Caco-2 (cell line): Measurements from ENCODE around the gene HLTF. TPM values are rescaled to one million over a fixed set of nuclear protein-coding genes. Genes with fewer than 3 reads are reported as not detected.

Experiments used
- BruUV-seq: library from RNA; stranded (reverse); fragments of 400-500 nt; replicated peaks from 2 replicates; lab custom pipeline; 2021; lab: Mats Ljungman, UMichigan
- CTCF ChIA-PET: fragments of 300-600 bp; sonication (Branson Sonifier 250); formaldehyde crosslinking; loops from one replicate; lab custom pipeline; 2022; ENCODE audit warnings: antibody characterized with exemption; lab: Charles Lee
- POLR2A ChIA-PET: fragments of 300-600 bp; sonication (Branson Sonifier 250); formaldehyde crosslinking; loops from one replicate; lab custom pipeline; 2022; ENCODE audit warnings: antibody characterized with exemption; lab: Charles Lee
- DNase-seq, 2 experiments: peaks; one replicate each; pipeline versions ENCODE4 v3.0.0 to v3.0.0-alpha.2; 2020 to 2022
- H3K27me3 ChIP-seq: replicated peaks from 2 replicates; pipeline ENCODE4 v1.6.0; 2011; ENCODE audit warnings: low read length; ENCODE audit not compliant: control insufficient read depth, insufficient read depth
- H3K36me3 ChIP-seq: 2 replicates; pipeline ENCODE4 v1.5.1; 2011; ENCODE audit warnings: low read length; ENCODE audit not compliant: control insufficient read depth, insufficient read depth
- H3K4me1 ChIP-seq: fragments of 250-450 bp; sonication (Bioruptor Pico); 2 replicates; pipeline ENCODE4 v1.5.1; 2020; ENCODE audit warnings: mild to moderate bottlenecking
- H3K4me3 ChIP-seq: 2 replicates; pipeline ENCODE4 v1.5.1; 2011; ENCODE audit warnings: low read depth, mild to moderate bottlenecking, control low read depth, low read length
- H3K9me3 ChIP-seq: fragments of 250-450 bp; sonication (Bioruptor Pico); 2 replicates; pipeline ENCODE4 v1.5.1; 2020; ENCODE audit warnings: mild to moderate bottlenecking, moderate library complexity
- H3K27ac Mint-ChIP-seq: one replicate; pipeline ENCODE4 v1.8.0; 2022; ENCODE audit warnings: mixed read lengths; ENCODE audit not compliant: unreplicated experiment
- H3K27me3 Mint-ChIP-seq: one replicate; pipeline ENCODE4 v1.8.0; 2022; ENCODE audit warnings: mixed read lengths; ENCODE audit not compliant: insufficient read depth, unreplicated experiment
- H3K36me3 Mint-ChIP-seq: one replicate; pipeline ENCODE4 v1.8.0; 2022; ENCODE audit warnings: mild to moderate bottlenecking, mixed read lengths; ENCODE audit not compliant: insufficient read depth, unreplicated experiment
- H3K4me1 Mint-ChIP-seq: one replicate; pipeline ENCODE4 v1.8.0; 2022; ENCODE audit warnings: low read depth, mixed read lengths; ENCODE audit not compliant: unreplicated experiment
- H3K4me3 Mint-ChIP-seq: one replicate; pipeline ENCODE4 v1.8.0; 2022; ENCODE audit warnings: mild to moderate bottlenecking, moderate library complexity, mixed read lengths; ENCODE audit not compliant: unreplicated experiment
- H3K9me3 Mint-ChIP-seq: one replicate; pipeline ENCODE4 v1.8.0; 2022; ENCODE audit warnings: mixed read lengths; ENCODE audit not compliant: unreplicated experiment
- CTCF ChIP-seq, 2 experiments: fragments of 200-600 bp in 1 of 2; IDR thresholded peaks; 1 replicate in 1 of 2; 2 replicates in 1 of 2; pipeline versions ENCODE4 v1.5.1 to v1.8.0; 2011 to 2022; ENCODE audit warnings: antibody characterized with exemption in 1 of 2, control low read depth in 1 of 2, inconsistent platforms in 1 of 2, low read depth in 1 of 2, low read length in 1 of 2, mild to moderate bottlenecking in 1 of 2, moderate library complexity in 1 of 2; ENCODE audit not compliant: insufficient read depth in 1 of 2, severe bottlenecking in 1 of 2, unreplicated experiment in 1 of 2
- intact Hi-C: fragments of 100-400 bp; cut with micrococcal nuclease; formaldehyde crosslinking; loops from one replicate; pipeline ENCODE4 v1.10.0; 2022; ENCODE audit not compliant: unreplicated experiment
- total RNA-seq: library from RNA; stranded (reverse); gene quantifications from 2 replicates; pipeline ENCODE4 v1.2.3, GENCODE V29; 2022

Gene HLTF
- total RNA-seq, 1 experiment from 2014 or later = 53.0 TPM

DNA sequence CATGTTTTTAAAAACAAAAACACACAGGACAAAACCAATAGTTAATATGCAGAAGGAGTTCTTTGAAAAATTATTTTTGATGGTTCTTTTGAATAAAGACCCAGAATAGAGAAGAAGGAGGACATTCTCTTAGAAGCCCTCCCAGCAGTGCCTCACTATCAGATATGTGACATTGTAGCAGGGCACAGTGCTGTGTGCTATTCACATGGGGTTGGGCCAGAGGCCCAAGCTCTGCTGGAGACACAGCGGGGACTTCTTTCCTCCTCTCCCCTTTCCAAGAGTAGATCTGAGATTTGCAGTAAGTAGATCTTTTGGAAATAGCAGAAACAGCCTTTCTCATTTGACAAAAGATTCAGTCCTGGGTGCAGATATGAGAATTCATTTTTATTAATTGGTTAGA is 88.7 kb downstream of the HLTF start:
- no peak for DNase-seq
- Histone ChIP-seq H3K27me3 (no peaks in the 10 kb centered on the region), H3K9me3 (no peaks in the 10 kb centered on the region), H3K36me3 (no peaks in the 10 kb centered on the region), H3K4me3 (no peak overlapping the region), H3K4me1 (peaks cover 3% of the 10 kb centered on the region; the same call in 1 of the 2 replicates)
- H3K9me3 Mint-ChIP-seq = no peaks in the 10 kb centered on the region
- TF ChIP-seq CTCF (IDR thresholded peaks at IDR 0.05; ENCODE audit: insufficient read depth in 1 of 2, low read depth in 1 of 2, low read length in 1 of 2, severe bottlenecking in 1 of 2, unreplicated experiment in 1 of 2) = no peak
- no peaks in the 10 kb centered on the region for H3K27me3 Mint-ChIP-seq
- ChIA-PET POLR2A (no interaction called here), CTCF (no interaction called here)
- intact Hi-C loops = no loop called here
- H3K4me1 Mint-ChIP-seq = no peaks in the 10 kb centered on the region
- no TSS peak for BruUV-seq
- H3K4me3 Mint-ChIP-seq = no peak overlapping the region
- H3K27ac Mint-ChIP-seq = no peak overlapping the region
- no peaks in the 10 kb centered on the region for H3K36me3 Mint-ChIP-seq

- H3K9me3 Mint-ChIP-seq = no peaks in the 10 kb centered on the region
- peak overlapping the region; percentile 75 for H3K4me3 Mint-ChIP-seq
- POLR2A ChIA-PET = no interaction called here
- TSS peak; percentile 55 for BruUV-seq
- CTCF ChIA-PET = interaction anchor here (1.4 kb wide), 1 partner anchor 37 kb away, joined by 14 read pairs; no protein-coding TSS in a partner anchor
- no peak for DNase-seq
- peak overlapping the region; percentile 45 for H3K27ac Mint-ChIP-seq
- TF ChIP-seq CTCF (IDR thresholded peaks at IDR 0.05; ENCODE audit: insufficient read depth in 1 of 2, low read depth in 1 of 2, low read length in 1 of 2, severe bottlenecking in 1 of 2, unreplicated experiment in 1 of 2) = no peak
- intact Hi-C loops = loop anchor here (5.0 kb wide), 2 partner anchors 40 to 95 kb away; partner anchors contain the start of gene HLTF
- no peaks in the 10 kb centered on the region for H3K4me1 Mint-ChIP-seq
- H3K4me1 ChIP-seq = peaks cover 7% of the 10 kb centered on the region; the same call in 1 of the 2 replicates
- no peaks in the 10 kb centered on the region for H3K36me3 Mint-ChIP-seq
- no peaks in the 10 kb centered on the region for H3K27me3 ChIP-seq
- peak overlapping the region; percentile 88 for H3K4me3 ChIP-seq
- H3K9me3 ChIP-seq = no peaks in the 10 kb centered on the region
- H3K27me3 Mint-ChIP-seq = no peaks in the 10 kb centered on the region
- H3K36me3 ChIP-seq = no peaks in the 10 kb centered on the region
These were observed 93.6 kb downstream of the HLTF start for GRCh38 chr3:148992635-148993255.

GRCh38 chr3:148992027-148992634 is 94.2 kb downstream of the HLTF start:
- Histone ChIP-seq H3K4me3 (peak overlapping the region; percentile 88), H3K36me3 (no peaks in the 10 kb centered on the region), H3K27me3 (no peaks in the 10 kb centered on the region), H3K9me3 (no peaks in the 10 kb centered on the region), H3K4me1 (peaks cover 7% of the 10 kb centered on the region; the same call in 1 of the 2 replicates)
- no TSS peak for BruUV-seq
- Mint-ChIP-seq H3K4me3 (peak overlapping the region; percentile 75), H3K9me3 (no peaks in the 10 kb centered on the region), H3K36me3 (no peaks in the 10 kb centered on the region), H3K4me1 (no peaks in the 10 kb centered on the region), H3K27ac (peak overlapping the region; percentile 45), H3K27me3 (no peaks in the 10 kb centered on the region)
- DNase-seq = peak in 1 of 2 experiments; percentile 51
- no peak for TF ChIP-seq CTCF (IDR thresholded peaks at IDR 0.05; ENCODE audit: insufficient read depth in 1 of 2, low read depth in 1 of 2, low read length in 1 of 2, severe bottlenecking in 1 of 2, unreplicated experiment in 1 of 2)
- ChIA-PET POLR2A (no interaction called here), CTCF (interaction anchor here (0.6 to 1.4 kb wide), 2 partner anchors 37 to 44 kb away, joined by 3 to 14 read pairs; no protein-coding TSS in a partner anchor)
- intact Hi-C loops = loop anchor here (5.0 kb wide), 2 partner anchors 40 to 95 kb away; partner anchors contain the start of gene HLTF
